EH (cell line): ENCODE data around the gene CKS1B.

Source experiments
- DNase-seq: peaks from one replicate; pipeline ENCODE4 v3.0.0-alpha.2; 2015; ENCODE audit warnings: low read depth

Gene CKS1B

DNA sequence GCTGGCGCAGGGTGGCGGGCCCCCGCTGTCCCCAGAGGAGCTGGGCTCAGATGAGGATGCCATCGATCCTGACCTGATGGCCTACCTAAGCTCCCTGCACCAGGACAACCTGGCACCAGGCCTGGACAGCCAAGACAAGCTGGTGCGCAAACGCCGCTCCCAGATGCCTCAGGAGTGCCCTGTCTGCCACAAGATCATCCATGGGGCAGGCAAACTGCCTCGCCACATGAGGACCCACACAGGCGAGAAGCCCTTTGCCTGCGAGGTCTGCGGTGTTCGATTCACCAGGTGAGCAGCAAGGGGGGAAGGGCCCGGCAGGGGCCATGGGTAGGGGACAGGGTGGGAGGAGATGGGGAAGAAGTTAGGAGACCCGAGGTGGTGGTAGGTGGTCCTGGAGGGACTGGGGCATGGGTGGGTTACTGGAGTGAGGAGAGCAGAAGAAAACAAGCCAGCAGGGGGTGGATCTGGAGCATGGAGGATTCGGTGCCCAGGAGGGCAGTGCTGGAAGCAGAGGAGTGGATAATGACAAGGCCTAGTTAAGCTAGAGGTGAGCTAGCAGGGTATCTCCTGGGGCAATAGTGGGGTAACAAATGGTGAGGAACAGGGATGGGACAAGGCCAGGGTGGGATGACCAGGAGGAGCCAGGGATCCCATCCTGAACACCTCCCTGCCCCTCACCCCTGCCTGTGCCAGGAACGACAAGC is 41.2 kb downstream of the CKS1B start:
- DNase-seq: no peak

DNA sequence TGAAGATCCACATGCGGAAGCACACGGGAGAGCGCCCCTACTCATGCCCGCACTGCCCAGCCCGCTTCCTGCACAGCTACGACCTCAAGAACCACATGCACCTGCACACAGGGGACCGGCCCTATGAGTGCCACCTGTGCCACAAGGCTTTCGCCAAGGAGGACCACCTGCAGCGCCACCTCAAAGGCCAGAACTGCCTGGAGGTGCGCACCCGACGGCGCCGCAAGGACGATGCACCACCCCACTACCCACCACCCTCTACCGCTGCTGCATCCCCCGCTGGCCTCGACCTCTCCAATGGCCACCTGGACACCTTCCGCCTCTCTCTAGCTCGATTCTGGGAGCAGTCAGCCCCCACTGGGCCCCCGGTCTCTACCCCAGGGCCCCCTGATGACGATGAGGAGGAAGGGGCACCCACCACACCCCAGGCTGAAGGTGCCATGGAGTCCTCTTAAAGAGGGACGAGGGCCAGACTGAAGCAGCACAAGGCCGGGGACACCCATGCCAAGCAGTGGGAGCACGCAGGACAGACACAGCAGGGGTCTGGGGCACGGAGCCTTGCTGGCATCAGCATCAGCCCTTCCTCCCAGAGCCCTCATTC is 41.9 kb downstream of the CKS1B start:
- no peak for DNase-seq

- peak; percentile 84 for DNase-seq
Measured at GRCh38 chr1:155017041-155017945, 42.8 kb downstream of the CKS1B start.

- no peak for DNase-seq
Measured at GRCh38 chr1:155017946-155018316, 43.5 kb downstream of the CKS1B start.

DNA sequence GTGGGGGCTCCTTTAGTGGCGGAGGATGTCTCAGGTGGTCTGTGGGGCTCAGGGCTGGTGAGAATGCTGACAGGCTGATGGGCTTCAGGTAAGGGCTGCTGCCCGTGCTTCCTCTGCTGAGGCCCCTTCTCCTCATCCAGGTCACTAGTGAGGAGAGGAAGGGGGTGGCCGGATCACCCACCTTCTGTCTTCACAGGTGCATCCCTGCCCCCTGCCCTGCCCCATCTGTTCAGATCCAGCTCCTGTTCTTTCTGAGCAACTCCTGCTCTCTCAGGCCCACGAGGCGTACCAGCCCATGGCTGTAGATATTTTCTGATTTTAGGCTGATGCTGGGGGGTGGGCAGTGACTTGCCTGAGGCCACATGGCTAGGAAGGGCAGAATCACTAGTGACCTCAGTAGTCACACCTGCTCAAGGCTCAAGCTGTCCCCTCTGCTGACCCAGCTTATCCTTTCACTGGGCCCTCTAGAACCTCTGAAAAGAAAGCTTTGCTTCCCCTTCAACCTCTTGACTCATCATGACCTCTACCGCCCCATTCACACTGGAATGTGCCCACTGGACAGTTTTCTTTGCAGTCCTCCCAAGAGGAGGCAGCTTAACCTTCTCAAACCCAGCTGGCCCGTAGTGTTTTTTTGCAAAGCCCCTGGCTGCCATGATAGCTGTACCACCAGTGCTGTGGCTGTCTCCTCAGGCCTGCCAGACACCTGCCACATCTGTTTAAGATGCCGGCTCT is 44.3 kb downstream of the CKS1B start:
- peak; percentile 35 for DNase-seq

DNA sequence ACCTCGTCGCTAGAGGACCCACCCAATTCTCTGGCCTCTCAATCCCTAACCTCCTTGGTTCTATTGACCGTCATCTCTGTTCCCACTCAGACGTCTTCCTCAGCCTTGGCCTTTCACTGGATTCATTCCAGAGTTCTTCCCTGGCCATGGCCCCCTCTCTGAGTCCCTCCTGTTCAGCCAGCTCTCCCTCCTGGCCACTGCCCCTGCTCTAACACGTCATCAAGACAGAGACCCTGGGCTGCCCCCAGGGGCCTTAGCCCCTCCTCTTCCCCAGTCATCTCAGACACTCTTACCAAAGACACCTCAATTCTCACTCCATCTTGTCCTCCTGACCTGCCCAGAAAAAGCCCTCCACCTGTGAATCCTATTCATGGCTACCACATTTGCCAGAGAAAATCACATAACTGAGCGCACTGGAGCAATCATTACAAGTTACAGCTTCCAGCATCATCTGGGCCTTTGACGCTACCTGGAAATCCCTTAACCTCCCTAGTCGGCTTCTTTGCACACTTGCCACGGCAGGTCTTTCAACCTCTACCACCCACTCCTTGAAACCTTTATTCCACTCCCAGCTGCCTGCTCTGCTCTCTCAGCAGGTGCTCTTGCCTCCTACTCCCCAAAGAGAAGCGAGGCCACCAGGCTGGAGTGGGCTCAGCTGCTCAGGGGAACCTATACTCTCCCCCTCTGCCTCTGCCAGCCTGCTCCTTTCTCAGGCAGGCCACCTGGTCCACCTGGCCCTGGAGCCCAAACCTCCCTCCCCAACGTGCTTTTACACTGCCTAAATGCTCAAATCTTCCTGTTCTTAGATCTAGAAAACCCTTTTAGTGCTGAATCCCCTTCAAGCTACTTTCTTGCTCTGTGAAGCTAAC is 45.1 kb downstream of the CKS1B start:
- DNase-seq: no peak

- DNase-seq: peak; percentile 26
Measured at GRCh38 chr1:155022136-155022926, 47.9 kb downstream of the CKS1B start.

DNA sequence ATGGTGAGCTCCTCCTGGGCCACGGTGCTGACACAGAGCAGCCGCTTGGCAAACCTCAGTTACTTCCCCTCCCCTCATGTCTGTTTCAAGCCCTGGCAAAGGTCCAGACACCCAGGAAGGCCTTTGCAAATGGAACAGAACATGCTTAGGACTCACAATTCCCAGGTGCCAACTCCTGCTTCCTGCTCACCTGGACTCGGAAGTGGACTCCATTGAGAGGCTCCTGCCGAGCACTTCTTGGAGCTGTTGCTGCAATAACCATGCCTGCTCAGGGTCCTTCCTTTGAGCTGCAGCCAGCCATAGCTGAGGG is 48.4 kb downstream of the CKS1B start:
- DNase-seq: no peak

DNA sequence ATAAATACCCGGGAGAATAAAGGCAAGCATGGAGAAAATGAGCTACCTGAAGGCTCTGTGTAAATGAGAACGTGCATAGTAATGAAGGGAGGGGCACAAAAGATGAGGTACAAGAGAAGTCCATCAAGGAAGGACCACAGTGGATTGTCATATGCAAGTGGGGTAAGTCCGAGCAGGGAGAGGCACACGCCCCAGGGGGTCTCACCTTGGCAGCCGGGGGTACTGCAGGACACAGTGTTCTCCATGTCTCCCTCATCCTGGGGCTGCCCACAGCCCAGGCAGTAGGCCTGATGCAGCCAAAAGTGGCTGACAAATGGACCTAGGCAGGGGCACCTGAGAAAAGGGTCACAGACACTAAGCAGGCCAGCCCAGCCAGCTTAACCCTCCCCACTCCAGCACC is 49.1 kb downstream of the CKS1B start:
- no peak for DNase-seq

GRCh38 chr1:155024315-155024714 is 49.8 kb downstream of the CKS1B start:
- no peak for DNase-seq

- DNase-seq: no peak
Measured at GRCh38 chr1:155026154-155026553, 51.7 kb downstream of the CKS1B start.

DNA sequence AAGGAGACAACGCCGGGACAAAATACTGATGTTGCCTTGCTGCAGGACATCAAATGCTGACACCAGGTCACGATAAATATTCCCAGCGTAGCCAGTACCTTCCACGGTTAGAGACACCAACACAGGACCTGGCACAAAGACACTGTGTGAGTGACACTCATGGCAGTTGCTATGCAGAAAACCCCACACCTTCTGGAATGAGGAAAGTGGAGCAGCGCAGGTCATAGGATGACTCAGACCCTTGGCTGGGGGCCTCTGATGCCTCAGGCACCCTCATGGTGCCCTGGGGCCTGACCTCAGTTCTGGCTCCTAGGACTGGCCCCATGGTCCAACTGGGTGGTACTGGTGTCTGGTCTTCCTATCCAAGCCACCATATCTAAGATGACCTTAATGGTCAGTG is 52.1 kb downstream of the CKS1B start:
- DNase-seq: peak; percentile 42
